ENCODE data around the gene PKP2.

GRCh38 chr12:32854097-32854496, 42.5 kb downstream of the PKP2 start:
- TF ChIP-seq EZH2phosphoT487 (IDR thresholded peaks at IDR 0.05; ENCODE audit: low read depth, severe bottlenecking, unreplicated experiment) (no peak), CTCF (IDR thresholded peaks at IDR 0.05; ENCODE audit: poor library complexity) (no peak)
